HG03457 (cell line): ENCODE results near the gene FASTKD2.

Experiments
- ATAC-seq: cut with Tn5 transposase; IDR thresholded peaks from one replicate; pipeline ENCODE4 v1.9.1; 2021; ENCODE audit warnings: moderate number of reproducible peaks; ENCODE audit not compliant: unreplicated experiment

The FASTKD2 gene

GRCh38 chr2:206833291-206833690, 67.9 kb downstream of the FASTKD2 start:
- ATAC-seq: no peak

GRCh38 chr2:206836722-206837121, 71.3 kb downstream of the FASTKD2 start:
- ATAC-seq: no peak

GRCh38 chr2:206837775-206838174, 72.4 kb downstream of the FASTKD2 start:
- ATAC-seq: no peak

DNA sequence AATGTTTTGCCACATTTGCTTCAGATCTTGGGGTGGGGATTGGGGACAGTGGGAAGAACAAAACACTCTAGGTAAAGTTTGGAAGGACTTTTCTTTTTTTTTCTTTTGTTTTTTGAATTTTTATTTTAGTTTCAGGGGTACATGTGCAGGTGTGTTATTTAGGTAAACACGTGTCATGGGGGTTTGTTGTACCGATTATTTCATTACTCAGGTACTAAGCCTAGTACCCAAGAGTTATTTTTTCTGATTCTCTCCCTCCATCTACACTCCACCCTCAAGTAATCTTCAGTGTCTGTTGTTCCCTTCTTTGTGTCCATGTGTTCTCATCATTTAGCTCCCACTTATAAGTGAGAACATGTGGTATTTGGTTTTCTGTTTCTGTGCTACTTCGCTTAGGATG, 73.3 kb downstream of the FASTKD2 start:
- ATAC-seq: no peak

DNA sequence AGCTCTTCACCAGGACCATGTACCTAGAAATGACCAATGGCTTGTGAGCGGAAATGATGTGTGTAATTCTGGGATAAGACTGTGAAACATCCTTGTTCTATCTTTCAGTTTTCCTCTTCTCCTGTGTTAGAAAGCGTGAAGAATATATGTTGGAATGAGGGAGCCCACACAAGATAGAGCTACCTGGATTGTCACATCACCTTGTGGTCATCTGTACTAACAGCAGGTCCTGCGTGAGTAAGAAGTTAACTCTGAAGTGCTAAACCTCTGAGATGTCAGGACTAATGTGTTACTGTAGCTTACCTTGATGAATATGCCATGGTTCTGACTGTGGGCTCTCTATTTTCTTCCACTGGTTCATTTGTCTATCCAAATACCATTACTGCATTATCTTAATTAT, 75.6 kb downstream of the FASTKD2 start:
- no peak for ATAC-seq
